Esophagus squamous epithelium (tissue), 5 donors: Measurements from ENCODE around the gene PPP1R3G. TPM values are rescaled to one million over a fixed set of nuclear protein-coding genes. Genes with fewer than 3 reads are reported as not detected.

Experiments
- DNase-seq: peaks from one replicate; lab custom pipeline; 2025; lab: John Stamatoyannopoulos, UW
- H3K27ac ChIP-seq, 4 donors: fragments of 200-600 bp; sonication (generic); one replicate each; pipeline ENCODE4 v1.5.1; 2016 to 2019; ENCODE audit warnings: mild to moderate bottlenecking in 1 of 4
- H3K27me3 ChIP-seq, 4 donors: fragments of 200-600 bp; sonication (generic); 1 replicate in 3 of 4; 2 replicates in 1 of 4; pipeline versions ENCODE4 v1.5.1 to v1.6.0; 2017 to 2021; ENCODE audit warnings: antibody characterized with exemption in 1 of 4
- H3K36me3 ChIP-seq, 3 donors: fragments of 200-600 bp; sonication (generic); one replicate each; pipeline ENCODE4 v1.5.1; 2016 to 2019
- H3K4me1 ChIP-seq, 3 donors: fragments of 200-600 bp; sonication (generic); one replicate each; pipeline ENCODE4 v1.5.1; 2017 to 2019
- H3K4me3 ChIP-seq, 4 donors: fragments of 200-600 bp; sonication (generic); 1 replicate in 3 of 4; 2 replicates in 1 of 4; pipeline ENCODE4 v1.5.1; 2016 to 2019; ENCODE audit warnings: mild to moderate bottlenecking in 2 of 4, moderate library complexity in 1 of 4
- H3K9me3 ChIP-seq, 3 donors: fragments of 200-600 bp; sonication (generic); one replicate each; pipeline ENCODE4 v1.5.1; 2016 to 2019
- POLR2A ChIP-seq, 4 donors: fragments of 450-650 bp; IDR thresholded peaks; one replicate each; pipeline ENCODE4 v1.6.1; 2017; ENCODE audit warnings: antibody characterized with exemption in 4 of 4, mild to moderate bottlenecking in 4 of 4, moderate library complexity in 3 of 4
- WGBS, 2 donors: methylation state at CpG; one replicate each; pipeline ENCODE4 v1.1.5; 2018; 5-methylcytosine and 5-hydroxymethylcytosine counted together
- intact Hi-C: fragments of 100-400 bp; cut with DNase I; formaldehyde crosslinking; loops from one replicate; pipeline ENCODE4 v1.15.0; 2022
- total RNA-seq, 4 donors: library from RNA; depleted of rRNA; stranded (reverse); fragments of >200 nt; gene quantifications; one replicate each; pipeline ENCODE4 v1.1.0, GENCODE V29; 2016
- TF ChIP-seq, protein P1 (sequence below), 6 experiments: fragments of 450-650 bp in 4 of 6; fragments of 200-600 bp in 2 of 6; sonication (generic) in 2 of 6; IDR thresholded peaks; one replicate each; pipeline ENCODE4 v1.5.1; 2016 to 2019; ENCODE audit warnings: antibody characterized with exemption in 6 of 6, mild to moderate bottlenecking in 4 of 6, moderate library complexity in 4 of 6
- donor health status: DM: yes; HTN: yes; CAD: no.

The PPP1R3G gene
- total RNA-seq, 4 donors from 2014 or later, result 1.1 to 3.0 (median 1.6) TPM

DNA sequence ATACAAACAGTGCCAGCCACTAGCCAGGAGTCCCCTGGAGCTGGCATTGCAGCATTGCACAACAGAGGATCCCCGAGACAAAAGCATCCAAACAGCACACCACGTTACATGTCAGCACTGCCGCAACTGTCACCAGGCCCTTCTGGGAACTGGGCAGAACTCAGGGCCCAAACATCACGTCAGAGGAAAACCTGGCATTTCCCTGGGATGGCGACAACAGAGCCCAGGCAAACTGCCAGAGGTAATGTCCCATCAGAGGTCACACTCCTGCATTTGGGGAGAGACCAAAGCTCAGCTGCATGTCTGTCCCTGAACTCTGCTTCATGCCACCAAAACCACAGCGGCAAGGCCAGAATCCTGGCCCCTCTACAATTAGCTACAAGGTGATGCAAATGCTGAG lies 36.3 kb downstream of the PPP1R3G start:
- H3K36me3 ChIP-seq, result no peaks in the 10 kb centered on the region
- H3K9me3 ChIP-seq, result no peaks in the 10 kb centered on the region
- H3K27me3 ChIP-seq, result no peaks in the 10 kb centered on the region
- H3K4me1 ChIP-seq, result peaks cover 0 to 6% (median 0%) of the 10 kb centered on the region in 3 donors
- H3K4me3 ChIP-seq, result no peak overlapping the region
- intact Hi-C loops, result no loop called here
- no peak overlapping the region for H3K27ac ChIP-seq
- 86 to 88% methylated on average over 1 to 5 of the region's 6 CpGs for WGBS, 2 donors
- DNase-seq, result no peak
- TF ChIP-seq POLR2A (IDR thresholded peaks at IDR 0.05), result no peak
- TF ChIP-seq, protein P1, sequence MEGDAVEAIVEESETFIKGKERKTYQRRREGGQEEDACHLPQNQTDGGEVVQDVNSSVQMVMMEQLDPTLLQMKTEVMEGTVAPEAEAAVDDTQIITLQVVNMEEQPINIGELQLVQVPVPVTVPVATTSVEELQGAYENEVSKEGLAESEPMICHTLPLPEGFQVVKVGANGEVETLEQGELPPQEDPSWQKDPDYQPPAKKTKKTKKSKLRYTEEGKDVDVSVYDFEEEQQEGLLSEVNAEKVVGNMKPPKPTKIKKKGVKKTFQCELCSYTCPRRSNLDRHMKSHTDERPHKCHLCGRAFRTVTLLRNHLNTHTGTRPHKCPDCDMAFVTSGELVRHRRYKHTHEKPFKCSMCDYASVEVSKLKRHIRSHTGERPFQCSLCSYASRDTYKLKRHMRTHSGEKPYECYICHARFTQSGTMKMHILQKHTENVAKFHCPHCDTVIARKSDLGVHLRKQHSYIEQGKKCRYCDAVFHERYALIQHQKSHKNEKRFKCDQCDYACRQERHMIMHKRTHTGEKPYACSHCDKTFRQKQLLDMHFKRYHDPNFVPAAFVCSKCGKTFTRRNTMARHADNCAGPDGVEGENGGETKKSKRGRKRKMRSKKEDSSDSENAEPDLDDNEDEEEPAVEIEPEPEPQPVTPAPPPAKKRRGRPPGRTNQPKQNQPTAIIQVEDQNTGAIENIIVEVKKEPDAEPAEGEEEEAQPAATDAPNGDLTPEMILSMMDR (IDR thresholded peaks at IDR 0.05), result no peak

DNA sequence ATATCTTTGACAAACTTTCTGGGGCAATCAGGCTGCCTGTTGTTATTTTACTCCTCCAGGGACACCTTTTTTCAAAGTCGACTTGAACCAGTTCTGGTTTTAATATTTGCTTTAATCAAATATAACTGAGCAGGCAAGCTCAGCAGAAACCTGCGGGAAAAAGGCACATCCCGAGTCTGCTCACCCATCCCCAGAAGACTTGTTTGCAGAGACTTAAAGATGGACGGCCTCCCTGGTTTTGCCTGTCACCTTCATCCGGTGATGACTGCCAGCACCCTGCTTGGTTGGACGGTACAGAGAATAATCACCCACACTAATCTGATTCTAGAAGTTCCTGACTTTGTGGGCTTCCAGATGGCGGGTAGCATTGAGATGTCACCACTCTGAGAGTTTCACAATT lies 36.8 kb downstream of the PPP1R3G start:
- H3K9me3 ChIP-seq, result no peaks in the 10 kb centered on the region
- 84 to 85% methylated on average over 2 to 7 of the region's 7 CpGs for WGBS, 2 donors

DNA sequence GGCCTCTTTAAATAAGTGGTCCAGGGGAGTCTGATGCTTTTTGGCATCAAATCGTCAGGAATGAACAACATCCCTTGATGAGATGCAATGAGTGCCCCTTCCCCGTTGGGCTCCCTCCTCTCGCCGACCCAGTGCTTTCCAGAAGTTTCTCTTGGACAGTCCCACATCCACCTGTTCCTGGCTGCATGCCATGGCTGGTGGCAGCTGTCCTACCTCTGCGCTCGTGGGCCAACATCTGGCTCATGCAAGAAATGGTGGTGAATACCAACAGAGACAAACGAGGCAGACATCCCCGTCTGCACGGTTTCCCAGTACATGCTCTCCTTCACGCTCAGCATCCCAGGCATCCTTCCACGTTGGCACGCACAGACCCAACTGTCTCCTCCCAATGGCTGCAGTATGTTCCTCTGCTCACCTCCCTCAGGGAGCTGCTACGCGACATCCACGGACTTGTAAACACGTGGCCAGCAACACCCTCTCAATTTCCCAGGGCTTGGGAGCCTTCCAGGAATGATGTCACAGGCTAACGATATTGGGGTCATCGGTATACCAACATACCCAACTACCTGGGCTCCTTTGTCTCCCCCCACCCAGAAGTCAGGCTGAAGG lies 37.5 kb downstream of the PPP1R3G start:
- Histone ChIP-seq H3K27ac (no peak overlapping the region), H3K36me3 (no peaks in the 10 kb centered on the region), H3K9me3 (no peaks in the 10 kb centered on the region), H3K4me1 (no peaks in the 10 kb centered on the region), H3K4me3 (no peak overlapping the region), H3K27me3 (no peaks in the 10 kb centered on the region)
- DNase-seq, result no peak
- TF ChIP-seq, protein P1 (IDR thresholded peaks at IDR 0.05), result no peak
- TF ChIP-seq POLR2A (IDR thresholded peaks at IDR 0.05), result no peak
- intact Hi-C loops, result no loop called here
- WGBS, 2 donors, result 94 to 95% methylated on average over 18 of the region's 18 CpGs

More for the DNA sequence above, 36.8 kb downstream of the PPP1R3G start:
- intact Hi-C loops, result no loop called here
- DNase-seq, result no peak
- no peaks in the 10 kb centered on the region for H3K36me3 ChIP-seq
- H3K4me1 ChIP-seq, result peaks cover 0 to under 1% (median 0%) of the 10 kb centered on the region in 3 donors
- no peak overlapping the region for H3K4me3 ChIP-seq
- H3K27ac ChIP-seq, result no peak overlapping the region
- no peak for TF ChIP-seq POLR2A (IDR thresholded peaks at IDR 0.05)
- TF ChIP-seq, protein P1 (IDR thresholded peaks at IDR 0.05), result no peak
- H3K27me3 ChIP-seq, result no peaks in the 10 kb centered on the region

DNA sequence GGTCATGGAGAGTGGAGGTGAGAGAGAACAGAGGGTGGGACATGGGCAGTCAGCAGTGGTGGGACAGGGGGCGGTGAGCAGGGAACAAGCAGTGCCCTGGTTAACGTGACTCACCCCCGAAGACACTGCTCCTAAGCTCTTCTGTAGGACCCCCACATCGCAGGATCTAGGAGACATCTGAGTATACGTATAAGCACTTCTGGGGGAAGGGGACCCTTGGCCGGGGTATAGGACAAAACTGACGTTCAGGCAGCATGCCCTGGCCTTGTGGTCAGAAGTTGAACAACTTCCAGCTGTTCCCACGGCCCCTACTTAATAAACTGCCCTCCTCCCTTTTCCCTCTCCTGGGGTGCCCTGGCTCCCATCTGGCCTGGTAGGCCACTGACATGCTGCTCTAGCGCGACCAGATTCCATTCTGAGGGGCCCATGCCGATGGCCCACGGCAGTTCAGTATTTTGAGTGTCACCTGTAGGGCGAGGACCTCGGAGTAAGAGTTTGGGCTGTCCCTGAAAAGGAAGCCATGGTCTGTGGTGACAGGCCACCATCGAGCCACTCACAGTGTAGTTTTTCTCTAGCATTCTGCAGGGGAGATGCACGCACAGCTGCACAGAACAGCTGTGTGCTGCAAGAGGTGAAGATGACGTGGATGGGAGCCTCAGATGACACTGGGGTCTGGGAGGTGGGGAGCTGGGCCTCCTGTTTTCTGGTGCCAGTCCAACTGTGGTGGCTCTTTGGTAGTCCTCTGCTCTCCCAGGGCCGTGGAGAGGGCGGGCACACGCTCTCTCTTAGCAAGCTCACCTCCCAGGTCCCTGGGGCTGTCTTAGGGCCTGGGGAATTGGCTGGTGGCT lies 38.4 kb downstream of the PPP1R3G start:
- Histone ChIP-seq H3K9me3 (no peaks in the 10 kb centered on the region), H3K27ac (no peak overlapping the region), H3K27me3 (no peaks in the 10 kb centered on the region), H3K36me3 (no peaks in the 10 kb centered on the region), H3K4me3 (no peak overlapping the region), H3K4me1 (no peaks in the 10 kb centered on the region)
- no peak for DNase-seq
- intact Hi-C loops, result no loop called here
- WGBS, 2 donors, result 87 to 94% methylated on average over 10 to 16 of the region's 20 CpGs
- TF ChIP-seq POLR2A (IDR thresholded peaks at IDR 0.05), result no peak
- TF ChIP-seq, protein P1 (IDR thresholded peaks at IDR 0.05), result no peak

DNA sequence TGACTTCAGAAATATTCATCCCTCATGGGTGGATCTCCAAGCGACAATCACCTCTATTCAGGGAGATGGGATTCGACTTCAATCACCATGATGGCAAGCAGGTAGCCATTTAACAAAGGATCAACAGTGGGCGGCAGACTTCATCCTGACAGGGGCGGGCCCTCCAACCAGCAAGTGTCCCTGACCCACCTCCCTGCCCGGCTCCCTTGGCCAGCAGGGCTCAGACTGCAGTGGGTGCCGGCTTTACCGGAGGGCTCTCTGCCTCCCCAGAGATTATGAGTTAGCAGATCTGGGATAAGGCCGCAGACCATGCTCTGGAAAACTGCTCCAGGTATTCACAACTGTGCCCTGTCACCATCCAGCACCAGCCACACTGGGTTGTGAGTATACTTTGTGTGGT lies 39.4 kb downstream of the PPP1R3G start:
- H3K27me3 ChIP-seq, result no peaks in the 10 kb centered on the region
- no peak overlapping the region for H3K4me3 ChIP-seq
- intact Hi-C loops, result no loop called here
- no peak overlapping the region for H3K27ac ChIP-seq
- TF ChIP-seq, protein P1 (IDR thresholded peaks at IDR 0.05), result no peak
- TF ChIP-seq POLR2A (IDR thresholded peaks at IDR 0.05), result no peak
- H3K4me1 ChIP-seq, result no peaks in the 10 kb centered on the region
- H3K9me3 ChIP-seq, result no peaks in the 10 kb centered on the region
- no peaks in the 10 kb centered on the region for H3K36me3 ChIP-seq
- 82 to 91% methylated on average over 2 to 7 of the region's 8 CpGs for WGBS, 2 donors
- DNase-seq, result no peak
